HepG2 (cell line): ENCODE measurements around the gene MILR1. TPM values are rescaled to one million over a fixed set of nuclear protein-coding genes. Genes with fewer than 3 reads are reported as not detected.

Experiments used
- BRD4 ChIP-seq: sonication (generic); formaldehyde crosslinking; IDR thresholded peaks from 2 replicates; pipeline ENCODE4 v1.4.0; 2020; ENCODE audit warnings: missing genetic modification reagents
- CENPBD1 ChIP-seq: sonication (generic); formaldehyde crosslinking; IDR thresholded peaks from 2 replicates; pipeline ENCODE4 v1.8.0; 2022; ENCODE audit warnings: missing genetic modification reagents, low read depth, mild to moderate bottlenecking, borderline replicate concordance
- EED ChIP-seq: sonication (generic); formaldehyde crosslinking; IDR thresholded peaks from 2 replicates; pipeline ENCODE4 v1.5.0; 2020; ENCODE audit warnings: mild to moderate bottlenecking, missing genetic modification reagents
- GABPB1 ChIP-seq: IDR thresholded peaks from 2 replicates; pipeline ENCODE4 v1.6.1; 2016; ENCODE audit warnings: mild to moderate bottlenecking, missing genetic modification reagents, moderate library complexity, missing compliant biosample characterization
- GLI4 ChIP-seq: sonication (generic); formaldehyde crosslinking; IDR thresholded peaks from 2 replicates; pipeline ENCODE4 v1.5.1; 2020; ENCODE audit warnings: missing genetic modification reagents, mild to moderate bottlenecking, moderate library complexity, borderline replicate concordance
- KDM2A ChIP-seq: sonication (generic); formaldehyde crosslinking; IDR thresholded peaks from 2 replicates; pipeline ENCODE4 v1.4.0; 2020; ENCODE audit warnings: low read depth, missing genetic modification reagents, borderline replicate concordance
- KMT2A ChIP-seq: sonication (generic); formaldehyde crosslinking; IDR thresholded peaks from 2 replicates; pipeline ENCODE4 v1.4.0; 2020; ENCODE audit warnings: missing genetic modification reagents
- NFE2L2 ChIP-seq: fragments of 150-350 bp; IDR thresholded peaks from 2 replicates; pipeline ENCODE4 v1.6.1; 2014; ENCODE audit warnings: low read length
- NFIC ChIP-seq: IDR thresholded peaks from 2 replicates; pipeline ENCODE4 v1.6.1; 2012; ENCODE audit warnings: mild to moderate bottlenecking, low read length, inconsistent platforms
- RBM22 ChIP-seq: fragments of 200-400 bp; formaldehyde crosslinking; optimal IDR thresholded peaks from 2 replicates; pipeline ENCODE3; 2017; ENCODE audit warnings: mild to moderate bottlenecking, low read length, moderate library complexity
- SETDB1 ChIP-seq: sonication (generic); formaldehyde crosslinking; IDR thresholded peaks from 2 replicates; pipeline ENCODE4 v1.5.1; 2020; ENCODE audit warnings: missing genetic modification reagents, mild to moderate bottlenecking, borderline replicate concordance
- SIX4 ChIP-seq: sonication (generic); formaldehyde crosslinking; IDR thresholded peaks from 2 replicates; pipeline ENCODE4 v1.4.0; 2020; ENCODE audit warnings: missing genetic modification reagents
- SRSF1 ChIP-seq: fragments of 200-400 bp; formaldehyde crosslinking; optimal IDR thresholded peaks from 2 replicates; pipeline ENCODE3; 2017; ENCODE audit warnings: mild to moderate bottlenecking, low read depth, low read length, moderate library complexity
- SRY ChIP-seq: sonication (generic); formaldehyde crosslinking; IDR thresholded peaks from 2 replicates; pipeline ENCODE4 v1.8.0; 2022; ENCODE audit warnings: mild to moderate bottlenecking, missing genetic modification reagents
- STAT6 ChIP-seq: sonication (generic); formaldehyde crosslinking; IDR thresholded peaks from 2 replicates; pipeline ENCODE4 v1.4.0; 2020; ENCODE audit warnings: missing genetic modification reagents, mild to moderate bottlenecking, borderline replicate concordance
- THRA ChIP-seq: sonication (generic); formaldehyde crosslinking; IDR thresholded peaks from 2 replicates; pipeline ENCODE4 v1.4.0; 2020; ENCODE audit warnings: missing genetic modification reagents, borderline replicate concordance
- ZFP37 ChIP-seq: sonication (generic); formaldehyde crosslinking; IDR thresholded peaks from 2 replicates; pipeline ENCODE4 v1.4.0; 2020; ENCODE audit warnings: missing genetic modification reagents, borderline replicate concordance
- ZFP91 ChIP-seq: sonication (generic); formaldehyde crosslinking; IDR thresholded peaks from 2 replicates; pipeline ENCODE4 v1.9.0; 2022; ENCODE audit warnings: missing genetic modification reagents, mild to moderate bottlenecking, borderline replicate concordance
- ZNF468 ChIP-seq: sonication (generic); formaldehyde crosslinking; IDR thresholded peaks from 2 replicates; pipeline ENCODE4 v1.8.0; 2022; ENCODE audit warnings: mild to moderate bottlenecking, moderate library complexity, missing genetic modification reagents
- ZNF567 ChIP-seq: sonication (generic); formaldehyde crosslinking; IDR thresholded peaks from 2 replicates; pipeline ENCODE4 v1.8.1; 2023; ENCODE audit warnings: mild to moderate bottlenecking, missing genetic modification reagents, borderline replicate concordance
- ZNF740 ChIP-seq: sonication (generic); formaldehyde crosslinking; IDR thresholded peaks from 2 replicates; pipeline ENCODE4 v1.4.0; 2020; ENCODE audit warnings: missing genetic modification reagents
- polyA plus RNA-seq, 8 experiments: library from polyadenylated mRNA; depleted of rRNA in 3 of 8; stranded (reverse) in 7 of 8; unstranded in 1 of 8; fragments of >200 nt; fragmentation: Illumina TruSeq in 4 of 8; extraction: Trizol in 4 of 8; gene quantifications; 2 replicates each; pipeline versions ENCODE4 v1.2.1 to v1.2.3, GENCODE V29; 2011 to 2016; ENCODE audit warnings: low read depth in 4 of 8, missing spikeins in 1 of 8, mixed read lengths in 1 of 8; ENCODE audit not compliant: insufficient read depth in 1 of 8
- total RNA-seq, 5 experiments: library from RNA; depleted of rRNA; stranded (reverse); fragments of >200 nt; fragmentation: Illumina TruSeq; extraction: Trizol; gene quantifications; 2 replicates each; pipeline ENCODE4 v1.2.3, GENCODE V29; 2016; ENCODE audit warnings: low read depth in 1 of 5

The MILR1 gene
- total and polyA plus RNA-seq, 2 of the 13 experiments (the other 11 are each of a cell fraction or from before 2014, with no cell fraction given) = 0.27 to 1.7 TPM

- TF ChIP-seq GLI4 (CRISPR knock-in tag) (no peak), ZFP37 (no peak), KDM2A (CRISPR knock-in tag) (0 out of 2 replicates have a peak, but pooled peaks have one; percentile 30), SRSF1 (no peak), EED (no peak), NFE2L2 (no peak), ZNF740 (CRISPR knock-in tag) (no peak), CENPBD1 (CRISPR knock-in tag) (no peak), SRY (CRISPR knock-in tag) (no peak), BRD4 (CRISPR knock-in tag) (no peak), THRA (no peak), KMT2A (CRISPR knock-in tag) (no peak), ZNF468 (CRISPR knock-in tag) (no peak), STAT6 (CRISPR knock-in tag) (no peak), SETDB1 (no peak), SIX4 (CRISPR knock-in tag) (no peak), ZFP91 (CRISPR knock-in tag) (no peak), ZNF567 (CRISPR knock-in tag) (no peak), GABPB1 (CRISPR knock-in tag) (no peak), RBM22 (no peak), NFIC (no peak)
These were observed 7.0 kb upstream of the MILR1 start (continued) for GRCh38 chr17:64441772-64442540.
